Hepatic stellate cell (primary cell): Measurements from ENCODE around the gene NT5C2.
"Not testable (repeated sequence)": the region's sequence is repeated elsewhere in the genome, so short reads cannot be mapped to it uniquely, and the experiment has no call there.

Experiments used
- DNase-seq: peaks from one replicate; pipeline ENCODE4 v3.0.0; 2011; ENCODE audit warnings: low spot score

The NT5C2 gene

GRCh38 chr10:103199488-103199887, 6.4 kb upstream of the NT5C2 start:
- no peak for DNase-seq

- no peak for DNase-seq
These were observed 5.6 kb upstream of the NT5C2 start for GRCh38 chr10:103198648-103199047.

- no peak for DNase-seq
These were observed 4.8 kb upstream of the NT5C2 start for GRCh38 chr10:103197903-103198302.

GRCh38 chr10:103197174-103197573, 4.1 kb upstream of the NT5C2 start:
- peak; percentile 80 for DNase-seq

GRCh38 chr10:103196516-103196915, 3.4 kb upstream of the NT5C2 start:
- DNase-seq = no peak

- DNase-seq = no peak
These were observed 903 bp upstream of the NT5C2 start for GRCh38 chr10:103193820-103194529.

GRCh38 chr10:103192451-103193106, 493 bp downstream of the NT5C2 start:
- peak; percentile 49 for DNase-seq

- DNase-seq = no peak
These were observed 1.0 kb downstream of the NT5C2 start for GRCh38 chr10:103192089-103192450.

GRCh38 chr10:103191198-103191597, 1.9 kb downstream of the NT5C2 start:
- DNase-seq = not testable (repeated sequence)

- DNase-seq = no peak
These were observed 4.2 kb downstream of the NT5C2 start for GRCh38 chr10:103188853-103189252.

- no peak for DNase-seq
These were observed 6.9 kb downstream of the NT5C2 start for GRCh38 chr10:103186128-103186527.

- no peak for DNase-seq
These were observed 8.5 kb downstream of the NT5C2 start for GRCh38 chr10:103184615-103185014.

GRCh38 chr10:103183991-103184451, 9.1 kb downstream of the NT5C2 start:
- DNase-seq = not testable (repeated sequence)

- DNase-seq = no peak
These were observed 11.8 kb downstream of the NT5C2 start for GRCh38 chr10:103181244-103181643.

- no peak for DNase-seq
These were observed 12.6 kb downstream of the NT5C2 start for GRCh38 chr10:103180491-103180890.

- no peak for DNase-seq
These were observed 15.9 kb downstream of the NT5C2 start for GRCh38 chr10:103177123-103177522.

GRCh38 chr10:103175580-103176285, 17.3 kb downstream of the NT5C2 start:
- no peak for DNase-seq

GRCh38 chr10:103174324-103174723, 18.7 kb downstream of the NT5C2 start:
- DNase-seq = not testable (repeated sequence)

- DNase-seq = no peak
These were observed 21.8 kb downstream of the NT5C2 start for GRCh38 chr10:103171278-103171677.

GRCh38 chr10:103168438-103168837, 24.6 kb downstream of the NT5C2 start:
- peak; percentile 38 for DNase-seq

GRCh38 chr10:103167554-103167953, 25.5 kb downstream of the NT5C2 start:
- DNase-seq = not testable (repeated sequence)

GRCh38 chr10:103166523-103166922, 26.5 kb downstream of the NT5C2 start:
- DNase-seq = no peak
